Measurements from ENCODE around the gene CREBBP.

Gene CREBBP

DNA sequence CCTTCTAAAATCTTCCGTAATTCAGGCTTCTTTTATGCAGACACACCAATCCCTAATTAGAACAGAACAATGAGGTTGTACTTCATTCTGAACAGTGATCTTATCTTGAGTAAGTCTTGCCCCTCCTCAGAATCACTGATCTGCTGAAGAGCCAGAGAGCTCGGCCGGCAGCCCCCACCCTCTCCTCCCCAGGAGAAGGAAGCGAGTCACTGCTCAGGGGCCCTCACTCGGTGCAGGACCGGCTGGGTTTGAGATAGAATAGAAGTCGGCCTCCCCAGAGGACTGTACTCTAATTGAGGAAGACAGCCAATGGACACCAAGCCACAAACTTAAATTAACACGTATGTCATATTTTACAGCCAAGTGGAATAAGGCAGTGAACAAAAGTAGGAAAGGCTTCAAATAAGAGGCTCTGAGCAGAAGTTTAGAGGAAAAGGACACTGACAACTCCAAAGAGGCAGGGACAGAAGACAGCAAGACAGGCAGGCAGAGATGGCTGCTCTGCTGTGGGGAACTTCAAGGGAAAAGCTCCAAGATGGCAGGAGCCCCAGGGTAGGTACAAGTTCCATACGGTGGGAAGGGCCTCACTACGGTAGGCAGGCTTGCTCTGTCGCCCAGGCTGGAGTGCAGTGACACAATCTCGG is 18.6 kb downstream of the CREBBP start:
- TF ChIP-seq CTCF (IDR thresholded peaks at IDR 0.05; ENCODE audit: insufficient read depth, low read length, missing control alignments), result no peak
- ChIA-PET POLR2A (no interaction called here), CTCF (interaction anchor here (0.9 to 2.5 kb wide), 5 partner anchors 9 to 392 kb away, joined by 3 to 10 read pairs (median 7); no protein-coding TSS in a partner anchor)
- no peak overlapping the region for H3K4me3 ChIP-seq (ENCODE audit: low read depth, low read length)
- DNase-seq (ENCODE audit: low read depth, low spot score), result no peak

DNA sequence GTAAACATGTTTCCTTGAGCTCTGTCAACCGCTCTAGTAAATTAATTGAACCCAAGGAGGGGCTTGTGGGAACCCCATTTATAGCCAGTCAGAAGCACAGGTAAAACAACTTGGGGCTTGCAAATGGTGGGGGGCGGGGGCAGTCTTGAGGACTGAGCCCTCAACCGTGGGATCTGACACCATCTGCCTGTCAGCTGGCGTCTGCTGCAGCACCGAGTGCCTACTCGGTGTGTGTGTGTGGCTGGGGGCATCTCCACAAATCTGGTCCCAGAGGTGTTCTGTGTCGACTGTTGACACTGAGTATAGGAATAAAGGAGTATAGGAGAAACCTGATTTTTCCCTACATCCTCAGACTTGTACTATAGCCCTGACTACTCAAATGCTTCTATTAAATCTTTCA is 20.6 kb downstream of the CREBBP start:
- H3K4me3 ChIP-seq (ENCODE audit: low read depth, low read length), result no peak overlapping the region
- no peak for DNase-seq (ENCODE audit: low read depth, low spot score)
- TF ChIP-seq CTCF (IDR thresholded peaks at IDR 0.05; ENCODE audit: insufficient read depth, low read length, missing control alignments), result no peak
- CTCF ChIA-PET, result interaction anchor here (0.8 kb wide), 1 partner anchor 142 kb away, joined by 3 read pairs; no protein-coding TSS in a partner anchor
- POLR2A ChIA-PET, result no interaction called here

GRCh38 chr16:3858801-3859200 is 21.7 kb downstream of the CREBBP start:
- no peak for TF ChIP-seq CTCF (IDR thresholded peaks at IDR 0.05; ENCODE audit: insufficient read depth, low read length, missing control alignments)
- ChIA-PET CTCF (interaction anchor here (1.6 kb wide), 1 partner anchor 395 kb away, joined by 4 read pairs; no protein-coding TSS in a partner anchor), POLR2A (no interaction called here)
- no peak overlapping the region for H3K4me3 ChIP-seq (ENCODE audit: low read depth, low read length)
- DNase-seq (ENCODE audit: low read depth, low spot score), result no peak

DNA sequence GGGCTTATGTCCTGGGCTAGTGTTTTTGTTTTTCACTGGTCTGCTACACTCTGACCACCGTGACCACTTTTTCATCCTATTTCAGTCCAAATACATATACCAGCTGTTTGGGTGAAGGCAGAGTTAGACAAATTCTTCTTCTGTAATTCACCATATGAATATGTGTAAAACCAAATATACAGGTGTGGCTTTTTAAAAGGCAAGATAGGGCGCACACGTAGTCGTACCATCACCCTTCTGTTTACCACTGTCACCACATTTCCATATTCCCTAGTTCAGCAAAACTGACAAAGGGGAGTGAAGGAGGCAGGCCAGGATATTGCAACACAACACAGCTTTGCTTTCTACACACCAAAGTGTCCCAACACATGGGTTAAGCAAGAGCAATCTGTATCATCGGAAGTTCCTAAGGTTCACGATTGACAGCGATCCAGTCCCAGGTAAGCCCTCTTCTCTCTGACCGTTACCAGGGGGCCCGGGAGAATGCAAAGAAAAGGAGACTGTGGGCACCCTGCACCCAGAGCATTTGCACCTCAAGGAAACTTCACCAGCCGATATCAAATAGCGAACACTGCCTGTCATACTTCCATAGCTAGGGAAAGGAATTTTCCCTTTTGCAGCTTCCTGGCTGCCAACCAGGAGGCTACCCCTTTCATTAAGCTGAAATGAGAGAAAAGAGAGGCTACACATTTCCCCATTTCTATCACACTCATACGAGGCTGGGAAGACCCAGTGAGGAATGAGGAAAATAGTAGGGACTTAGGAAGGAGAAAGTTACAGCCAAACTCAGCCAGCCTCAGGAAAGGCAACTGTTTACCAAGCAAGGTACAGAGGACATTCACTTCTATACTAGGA is 23.1 kb downstream of the CREBBP start:
- POLR2A ChIA-PET, result interaction anchor here (1.2 kb wide), 1 partner anchor 15 kb away, joined by 3 read pairs; no protein-coding TSS in a partner anchor

DNA sequence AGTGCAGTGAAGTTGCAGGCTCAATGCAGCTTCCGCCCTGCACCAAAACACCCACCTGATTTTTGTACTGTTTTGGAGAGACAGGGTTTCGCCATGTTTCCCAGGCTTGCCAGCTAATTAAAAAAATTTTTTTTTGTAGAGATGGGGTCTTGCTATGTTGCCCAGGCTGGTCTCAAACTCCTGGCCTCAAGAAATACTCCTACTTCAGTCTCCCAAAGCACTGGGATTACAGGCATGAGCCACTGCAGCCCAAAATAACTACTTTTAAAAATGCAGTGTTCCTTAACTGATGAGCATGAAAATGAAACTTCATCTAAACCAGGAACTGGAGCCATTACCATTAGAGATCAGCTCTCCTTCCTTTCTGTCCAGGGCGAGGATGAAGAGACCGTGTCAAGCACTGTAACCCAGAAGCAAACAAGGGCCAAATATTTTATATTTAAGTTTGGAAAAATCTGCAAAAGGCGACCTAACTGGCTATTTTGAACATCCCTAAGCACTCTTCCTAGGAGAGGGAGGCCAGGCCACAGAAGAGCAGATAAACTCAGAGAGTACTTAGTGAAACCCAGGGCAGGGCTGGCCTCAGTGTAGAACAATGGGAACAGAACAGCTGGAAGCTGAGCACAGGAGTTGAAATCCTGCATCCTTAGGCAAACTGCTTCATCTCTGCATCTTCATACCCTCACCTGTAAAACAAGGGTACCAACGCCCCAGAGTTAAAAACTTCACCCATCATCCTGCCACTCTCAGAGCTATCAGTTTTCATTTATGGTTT is 24.0 kb downstream of the CREBBP start:
- POLR2A ChIA-PET, result interaction anchor here (1.2 kb wide), 1 partner anchor 16 kb away, joined by 3 read pairs; no protein-coding TSS in a partner anchor
- H3K4me3 ChIP-seq (ENCODE audit: low read depth, low read length), result no peak overlapping the region
- no peak for DNase-seq (ENCODE audit: low read depth, low spot score)
- CTCF ChIA-PET, result interaction anchor here (1.2 kb wide), 1 partner anchor 17 kb away, joined by 3 read pairs; no protein-coding TSS in a partner anchor
- TF ChIP-seq CTCF (IDR thresholded peaks at IDR 0.05; ENCODE audit: insufficient read depth, low read length, missing control alignments), result no peak

More for the DNA sequence above, 23.1 kb downstream of the CREBBP start:
- no peak overlapping the region for H3K4me3 ChIP-seq (ENCODE audit: low read depth, low read length)
- no peak for DNase-seq (ENCODE audit: low read depth, low spot score)
- TF ChIP-seq CTCF (IDR thresholded peaks at IDR 0.05; ENCODE audit: insufficient read depth, low read length, missing control alignments), result no peak
- CTCF ChIA-PET, result interaction anchor here (1.2 to 1.6 kb wide), 2 partner anchors 16 to 396 kb away, joined by 3 to 4 read pairs; no protein-coding TSS in a partner anchor
